ENCODE measurements around the gene EYA2. TPM values are rescaled to one million over a fixed set of nuclear protein-coding genes. Genes with fewer than 3 reads are reported as not detected.

EYA2 gene
- total and polyA plus RNA-seq, 2 donors (not counting 1 experiment from before 2014, with no cell fraction given): 1.1 to 2.8 TPM

- CTCF ChIA-PET: no interaction called here
- POLR2A ChIA-PET: no interaction called here
Observed at GRCh38 chr20:46977909-46978588, 83.4 kb downstream of the EYA2 start.

More at GRCh38 chr20:46977909-46978588, 83.4 kb downstream of the EYA2 start:
- Mint-ChIP-seq H3K9me3 (ENCODE audit: insufficient read depth) (peaks cover 4% of the 10 kb centered on the region), H3K27ac (no peak overlapping the region), H3K27me3 (peaks cover 46% of the 10 kb centered on the region), H3K4me1 (no peaks in the 10 kb centered on the region), H3K4me3 (no peak overlapping the region)
- no peak overlapping the region for H3K9ac ChIP-seq (ENCODE audit: low read length)
- no peaks in the 10 kb centered on the region for H3K4me1 ChIP-seq (ENCODE audit: control insufficient read depth in 2 of 2, insufficient read depth in 2 of 2, low read length in 2 of 2)
- intact Hi-C loops (cut with micrococcal nuclease): no loop called here
- H3K79me2 ChIP-seq (ENCODE audit: control insufficient read depth, insufficient read depth, low read length): no peaks in the 10 kb centered on the region
- no peak overlapping the region for H3K4me2 ChIP-seq (replicated peaks; ENCODE audit: low read depth, low read length, poor library complexity, severe bottlenecking)
- peaks cover 0 to 8% (median 2%) of the 10 kb centered on the region in 4 experiments for H3K27me3 ChIP-seq (replicated peaks in 1 of 4; ENCODE audit: control extremely low read depth in 1 of 4, control insufficient read depth in 3 of 4, insufficient read depth in 4 of 4, low read length in 3 of 4)
- H3K27ac ChIP-seq (ENCODE audit: low read length in 2 of 2): no peak overlapping the region
- 89% methylated on average over 12 of the region's 13 CpGs for WGBS (ENCODE audit: insufficient coverage)
- no peak for TF ChIP-seq CTCF (IDR thresholded peaks at IDR 0.05)
- no peak for TF ChIP-seq EZH2 (IDR thresholded peaks at IDR 0.05; ENCODE audit: borderline replicate concordance, insufficient read depth, low read depth, low read length, poor library complexity, severe bottlenecking)
- H3K9me3 ChIP-seq (ENCODE audit: control extremely low read depth in 1 of 3, control insufficient read depth in 2 of 3, insufficient read depth in 1 of 3, low read length in 2 of 3): peaks cover 0 to 4% (median 2%) of the 10 kb centered on the region in 3 donors
- H4K20me1 ChIP-seq (ENCODE audit: control insufficient read depth, insufficient read depth, low read length, poor library complexity, severe bottlenecking): no peaks in the 10 kb centered on the region
- ATAC-seq (ENCODE audit: low read depth): no peak
- no peak for DNase-seq
- H2AFZ ChIP-seq (ENCODE audit: insufficient read depth, low read depth, low read length, poor library complexity, severe bottlenecking): no peak overlapping the region
- H3K36me3 ChIP-seq (replicated peaks in 1 of 2; ENCODE audit: control extremely low read depth in 1 of 2, control insufficient read depth in 1 of 2, extremely low read depth in 1 of 2, insufficient read depth in 2 of 2, low read length in 1 of 2): no peaks in the 10 kb centered on the region
- H3K4me3 ChIP-seq (ENCODE audit: control extremely low read depth in 1 of 5, extremely low read depth in 1 of 5, insufficient read depth in 1 of 5, low read depth in 2 of 5, low read length in 4 of 5): no peak overlapping the region

Data from B cell (primary cell).